ENCODE results near the gene ANAPC2.

ANAPC2 gene

GRCh38 chr9:137231372-137232039 lies 43.1 kb upstream of the ANAPC2 start:
- Histone ChIP-seq H3K9me3 (ENCODE audit: severe bottlenecking) (no peaks in the 10 kb centered on the region), H3K4me3 (ENCODE audit: low read depth, low read length) (no peak overlapping the region), H3K27ac (no peak overlapping the region), H3K36me3 (no peaks in the 10 kb centered on the region), H3K27me3 (ENCODE audit: insufficient read depth, low read depth, severe bottlenecking) (no peaks in the 10 kb centered on the region)
- DNase-seq = no peak
- no peak for TF ChIP-seq CTCF (IDR thresholded peaks at IDR 0.05; ENCODE audit: low read depth, low read length)

GRCh38 chr9:137230705-137231371 lies 42.5 kb upstream of the ANAPC2 start, which contains the start of gene SLC34A3:
TSS of gene SLC34A3 (plus strand) at chr9:137230901. CDS start at chr9:137231703, 802 bp downstream.
- no peaks in the 10 kb centered on the region for H3K36me3 ChIP-seq

GRCh38 chr9:137229903-137230704 lies 41.7 kb upstream of the ANAPC2 start:
- Histone ChIP-seq H3K36me3 (no peaks in the 10 kb centered on the region), H3K27ac (no peak overlapping the region), H3K27me3 (ENCODE audit: insufficient read depth, low read depth, severe bottlenecking) (no peaks in the 10 kb centered on the region), H3K9me3 (ENCODE audit: severe bottlenecking) (no peaks in the 10 kb centered on the region), H3K4me3 (ENCODE audit: low read depth, low read length) (no peak overlapping the region)
- TF ChIP-seq CTCF (IDR thresholded peaks at IDR 0.05; ENCODE audit: low read depth, low read length) = no peak
- DNase-seq = no peak

More at GRCh38 chr9:137230705-137231371, 42.5 kb upstream of the ANAPC2 start, which contains the start of gene SLC34A3:
- H3K27me3 ChIP-seq (ENCODE audit: insufficient read depth, low read depth, severe bottlenecking) = no peaks in the 10 kb centered on the region
- no peak within 1 kb of the TSS for H3K4me3 ChIP-seq (ENCODE audit: low read depth, low read length)
- no peak for DNase-seq
- no peaks in the 10 kb centered on the region for H3K9me3 ChIP-seq (ENCODE audit: severe bottlenecking)
- H3K27ac ChIP-seq = no peak within 1 kb of the TSS
- TF ChIP-seq CTCF (IDR thresholded peaks at IDR 0.05; ENCODE audit: low read depth, low read length) = no peak

- no peak for TF ChIP-seq CTCF (IDR thresholded peaks at IDR 0.05; ENCODE audit: low read depth, low read length)
- H3K36me3 ChIP-seq = no peaks in the 10 kb centered on the region
- DNase-seq = no peak
- H3K4me3 ChIP-seq (ENCODE audit: low read depth, low read length) = no peak overlapping the region
- no peaks in the 10 kb centered on the region for H3K27me3 ChIP-seq (ENCODE audit: insufficient read depth, low read depth, severe bottlenecking)
- H3K27ac ChIP-seq = no peak overlapping the region
- no peaks in the 10 kb centered on the region for H3K9me3 ChIP-seq (ENCODE audit: severe bottlenecking)
Measured at GRCh38 chr9:137228968-137229896, 40.9 kb upstream of the ANAPC2 start.

GRCh38 chr9:137228506-137228967 lies 40.2 kb upstream of the ANAPC2 start:
- no peak for TF ChIP-seq CTCF (IDR thresholded peaks at IDR 0.05; ENCODE audit: low read depth, low read length)
- Histone ChIP-seq H3K9me3 (ENCODE audit: severe bottlenecking) (no peaks in the 10 kb centered on the region), H3K27ac (no peak overlapping the region), H3K27me3 (ENCODE audit: insufficient read depth, low read depth, severe bottlenecking) (no peaks in the 10 kb centered on the region), H3K36me3 (no peaks in the 10 kb centered on the region), H3K4me3 (ENCODE audit: low read depth, low read length) (no peak overlapping the region)
- no peak for DNase-seq
